ENCODE measurements around the gene HECA. TPM values are rescaled to one million over a fixed set of nuclear protein-coding genes. Genes with fewer than 3 reads are reported as not detected.
"Not testable (repeated sequence)": the region's sequence is repeated elsewhere in the genome, so short reads cannot be mapped to it uniquely, and the experiment has no call there.

HECA gene
- total RNA-seq, 1 experiment from 2014 or later = 4.2 TPM

- intact Hi-C loops (cut with micrococcal nuclease) = loop anchor here (10.0 kb wide), 1 partner anchor 398 kb away; no protein-coding TSS in a partner anchor
- H3K27ac ChIP-seq (ENCODE audit: low read length); H3K9me2 ChIP-seq (replicated peaks; ENCODE audit: low read length); H3K4me3 ChIP-seq (ENCODE audit: low read length); H3F3A ChIP-seq (ENCODE audit: low read length, unreplicated experiment); H3K27me3 ChIP-seq (ENCODE audit: low read length); H3K4me2 ChIP-seq (ENCODE audit: low read length); H3K36me3 ChIP-seq (ENCODE audit: low read depth, low read length); DNase-seq; ATAC-seq; CTCF ChIA-PET; BruUV-seq (replicated peaks); H2AFZ ChIP-seq (ENCODE audit: low read length); H3K4me1 ChIP-seq (ENCODE audit: insufficient read depth, low read length); H3K79me2 ChIP-seq (ENCODE audit: low read length); POLR2A ChIA-PET (ENCODE audit: unreplicated experiment); H4K20me1 ChIP-seq (ENCODE audit: low read length); H3K9ac ChIP-seq (ENCODE audit: low read length); H3K9me3 ChIP-seq (ENCODE audit: low read length): not testable (repeated sequence)
Measured at GRCh38 chr6:139212460-139212859, 77.6 kb downstream of the HECA start.

- ATAC-seq (peak; percentile 100), DNase-seq (peak; percentile 75)
- no peaks in the 10 kb centered on the region for H3K36me3 ChIP-seq (ENCODE audit: low read depth, low read length)
- no peak overlapping the region for H3K4me3 ChIP-seq (ENCODE audit: low read length)
- H3K27ac ChIP-seq (ENCODE audit: low read length) = no peak overlapping the region
- H2AFZ ChIP-seq (ENCODE audit: low read length) = peak overlapping the region; percentile 68
- no peaks in the 10 kb centered on the region for H4K20me1 ChIP-seq (ENCODE audit: low read length)
- POLR2A ChIA-PET (ENCODE audit: unreplicated experiment) = no interaction called here
- peak overlapping the region; percentile 38; the same call in 1 of the 2 replicates for H3K4me2 ChIP-seq (ENCODE audit: low read length)
- CTCF ChIA-PET = interaction anchor here (0.6 to 1.5 kb wide), 7 partner anchors 11 to 151 kb away, joined by 3 to 40 read pairs (median 5); no protein-coding TSS in a partner anchor
- no TSS peak for BruUV-seq (replicated peaks)
- TF ChIP-seq CTCF (conservative IDR thresholded peaks at IDR 0.05; ENCODE audit: low read depth, low read length) = peak; percentile 85
- no peak for TF ChIP-seq EZH2phosphoT487 (IDR thresholded peaks at IDR 0.05; ENCODE audit: borderline replicate concordance, low read length)
- no peak overlapping the region for H3K9ac ChIP-seq (ENCODE audit: low read length)
- no peaks in the 10 kb centered on the region for H3K9me2 ChIP-seq (replicated peaks; ENCODE audit: low read length)
- intact Hi-C loops (cut with micrococcal nuclease) = loop anchor here (1.0 to 10.0 kb wide), 3 partner anchors 94 to 404 kb away; no protein-coding TSS in a partner anchor
- no peaks in the 10 kb centered on the region for H3K9me3 ChIP-seq (ENCODE audit: low read length)
- no peaks in the 10 kb centered on the region for H3K79me2 ChIP-seq (ENCODE audit: low read length)
- no peaks in the 10 kb centered on the region for H3F3A ChIP-seq (ENCODE audit: low read length, unreplicated experiment)
- no peaks in the 10 kb centered on the region for H3K27me3 ChIP-seq (ENCODE audit: low read length)
- no peaks in the 10 kb centered on the region for H3K4me1 ChIP-seq (ENCODE audit: insufficient read depth, low read length)
Measured at GRCh38 chr6:139219271-139219729, 84.4 kb downstream of the HECA start.

- H3K9me2 ChIP-seq (replicated peaks; ENCODE audit: low read length) = no peaks in the 10 kb centered on the region
- H3K4me2 ChIP-seq (ENCODE audit: low read length) = peak overlapping the region; percentile 38; the same call in 1 of the 2 replicates
- no peaks in the 10 kb centered on the region for H3K9me3 ChIP-seq (ENCODE audit: low read length)
- H3K4me1 ChIP-seq (ENCODE audit: insufficient read depth, low read length) = no peaks in the 10 kb centered on the region
- H2AFZ ChIP-seq (ENCODE audit: low read length) = peak overlapping the region; percentile 68; the same call in 1 of the 2 replicates
- H3K79me2 ChIP-seq (ENCODE audit: low read length) = no peaks in the 10 kb centered on the region
- H3F3A ChIP-seq (ENCODE audit: low read length, unreplicated experiment) = no peaks in the 10 kb centered on the region
- intact Hi-C loops (cut with micrococcal nuclease) = loop anchor here (1.0 to 10.0 kb wide), 3 partner anchors 94 to 405 kb away; no protein-coding TSS in a partner anchor
- no peak overlapping the region for H3K4me3 ChIP-seq (ENCODE audit: low read length)
- BruUV-seq (replicated peaks) = no TSS peak
- H4K20me1 ChIP-seq (ENCODE audit: low read length) = no peaks in the 10 kb centered on the region
- POLR2A ChIA-PET (ENCODE audit: unreplicated experiment) = no interaction called here
- TF ChIP-seq EZH2phosphoT487 (IDR thresholded peaks at IDR 0.05; ENCODE audit: borderline replicate concordance, low read length) (no peak), CTCF (conservative IDR thresholded peaks at IDR 0.05; ENCODE audit: low read depth, low read length) (no peak), EZH2 (IDR thresholded peaks at IDR 0.05; ENCODE audit: low read length, unreplicated experiment) (no peak)
- no peak for DNase-seq
- no peak overlapping the region for H3K27ac ChIP-seq (ENCODE audit: low read length)
- ATAC-seq = no peak
- H3K9ac ChIP-seq (ENCODE audit: low read length) = no peak overlapping the region
- CTCF ChIA-PET = interaction anchor here (0.6 to 1.5 kb wide), 7 partner anchors 11 to 151 kb away, joined by 3 to 40 read pairs (median 5); no protein-coding TSS in a partner anchor
- H3K27me3 ChIP-seq (ENCODE audit: low read length) = no peaks in the 10 kb centered on the region
- H3K36me3 ChIP-seq (ENCODE audit: low read depth, low read length) = no peaks in the 10 kb centered on the region
Measured at GRCh38 chr6:139219746-139220145, 84.9 kb downstream of the HECA start.

- H2AFZ ChIP-seq (ENCODE audit: low read length); H3K9ac ChIP-seq (ENCODE audit: low read length); H3F3A ChIP-seq (ENCODE audit: low read length, unreplicated experiment); ATAC-seq; H3K4me1 ChIP-seq (ENCODE audit: insufficient read depth, low read length); H3K9me2 ChIP-seq (replicated peaks; ENCODE audit: low read length); H4K20me1 ChIP-seq (ENCODE audit: low read length); H3K36me3 ChIP-seq (ENCODE audit: low read depth, low read length); POLR2A ChIA-PET (ENCODE audit: unreplicated experiment); H3K9me3 ChIP-seq (ENCODE audit: low read length); intact Hi-C loops (cut with micrococcal nuclease); H3K4me2 ChIP-seq (ENCODE audit: low read length); H3K79me2 ChIP-seq (ENCODE audit: low read length); H3K27ac ChIP-seq (ENCODE audit: low read length); H3K4me3 ChIP-seq (ENCODE audit: low read length); H3K27me3 ChIP-seq (ENCODE audit: low read length); DNase-seq; BruUV-seq (replicated peaks): not testable (repeated sequence)
- CTCF ChIA-PET = interaction anchor here (0.6 kb wide), 1 partner anchor 370 kb away, joined by 4 read pairs; no protein-coding TSS in a partner anchor
Measured at GRCh38 chr6:139228387-139228786, 93.5 kb downstream of the HECA start.

All from PC-3 (cell line).